ENCODE results near the gene GAD1.
A peak's percentile ranks its signal among the peaks of the same experiment; 100 is the strongest.

The GAD1 gene

DNA sequence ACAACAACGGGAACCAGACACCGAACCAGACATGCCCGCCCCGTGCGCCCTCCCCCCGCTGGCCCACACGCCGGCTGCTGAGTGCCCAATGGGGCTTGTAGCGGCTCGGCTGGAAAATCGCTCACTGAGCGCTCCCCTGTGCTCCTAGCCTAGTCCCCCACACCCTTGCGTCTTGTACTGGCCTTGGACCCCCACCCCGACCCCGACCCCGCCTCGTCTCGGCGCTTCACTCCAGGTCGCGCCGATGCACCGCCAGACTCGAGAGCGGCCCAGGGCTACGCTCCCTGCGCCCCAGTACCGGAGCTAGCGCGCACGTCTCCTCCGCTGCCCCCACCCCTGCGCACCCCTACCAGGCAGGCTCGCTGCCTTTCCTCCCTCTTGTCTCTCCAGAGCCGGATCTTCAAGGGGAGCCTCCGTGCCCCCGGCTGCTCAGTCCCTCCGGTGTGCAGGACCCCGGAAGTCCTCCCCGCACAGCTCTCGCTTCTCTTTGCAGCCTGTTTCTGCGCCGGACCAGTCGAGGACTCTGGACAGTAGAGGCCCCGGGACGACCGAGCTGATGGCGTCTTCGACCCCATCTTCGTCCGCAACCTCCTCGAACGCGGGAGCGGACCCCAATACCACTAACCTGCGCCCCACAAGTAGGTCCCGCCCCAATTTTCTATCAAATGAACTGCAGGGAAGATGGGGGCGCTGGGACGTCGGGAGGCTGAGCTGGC, 1.5 kb downstream of the GAD1 start:
- DNase-seq (ENCODE audit: low read depth, low spot score): peak; percentile 67

DNA sequence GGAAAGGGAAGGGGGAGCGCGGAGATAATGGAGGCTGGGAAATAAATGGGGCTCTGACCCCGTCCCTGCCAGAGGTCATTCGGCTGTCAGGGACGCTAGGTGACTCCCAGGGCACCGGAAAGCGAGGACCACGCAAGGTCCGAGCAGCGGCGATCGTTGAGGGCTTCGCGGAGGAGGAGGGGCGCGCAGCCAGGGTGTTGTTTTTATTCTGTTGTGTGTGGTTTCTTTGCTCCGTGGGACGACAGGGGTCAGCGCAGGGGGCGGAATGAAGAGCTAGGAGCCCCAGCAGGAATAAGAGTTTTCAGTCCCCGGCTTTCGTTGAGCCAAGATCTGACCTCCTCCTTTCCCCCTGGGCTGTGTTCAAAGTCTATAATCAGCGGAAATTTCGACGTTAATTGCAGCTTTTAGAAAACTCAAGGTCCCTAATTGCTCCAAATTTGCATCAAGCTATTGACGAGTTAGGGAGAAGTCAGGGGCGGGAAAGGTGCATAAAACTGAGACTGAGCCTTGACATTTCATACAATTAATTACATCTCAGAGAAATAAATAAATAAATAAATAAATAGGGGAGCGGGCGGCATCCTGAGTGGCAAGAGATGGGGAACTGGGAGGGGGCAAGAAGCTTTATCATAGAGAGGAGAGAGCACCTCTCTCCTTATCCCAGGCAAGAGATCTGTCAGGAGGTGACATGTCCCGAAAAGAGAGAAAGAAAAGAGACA, 2.2 kb downstream of the GAD1 start:
- DNase-seq (ENCODE audit: low read depth, low spot score): no peak

DNA sequence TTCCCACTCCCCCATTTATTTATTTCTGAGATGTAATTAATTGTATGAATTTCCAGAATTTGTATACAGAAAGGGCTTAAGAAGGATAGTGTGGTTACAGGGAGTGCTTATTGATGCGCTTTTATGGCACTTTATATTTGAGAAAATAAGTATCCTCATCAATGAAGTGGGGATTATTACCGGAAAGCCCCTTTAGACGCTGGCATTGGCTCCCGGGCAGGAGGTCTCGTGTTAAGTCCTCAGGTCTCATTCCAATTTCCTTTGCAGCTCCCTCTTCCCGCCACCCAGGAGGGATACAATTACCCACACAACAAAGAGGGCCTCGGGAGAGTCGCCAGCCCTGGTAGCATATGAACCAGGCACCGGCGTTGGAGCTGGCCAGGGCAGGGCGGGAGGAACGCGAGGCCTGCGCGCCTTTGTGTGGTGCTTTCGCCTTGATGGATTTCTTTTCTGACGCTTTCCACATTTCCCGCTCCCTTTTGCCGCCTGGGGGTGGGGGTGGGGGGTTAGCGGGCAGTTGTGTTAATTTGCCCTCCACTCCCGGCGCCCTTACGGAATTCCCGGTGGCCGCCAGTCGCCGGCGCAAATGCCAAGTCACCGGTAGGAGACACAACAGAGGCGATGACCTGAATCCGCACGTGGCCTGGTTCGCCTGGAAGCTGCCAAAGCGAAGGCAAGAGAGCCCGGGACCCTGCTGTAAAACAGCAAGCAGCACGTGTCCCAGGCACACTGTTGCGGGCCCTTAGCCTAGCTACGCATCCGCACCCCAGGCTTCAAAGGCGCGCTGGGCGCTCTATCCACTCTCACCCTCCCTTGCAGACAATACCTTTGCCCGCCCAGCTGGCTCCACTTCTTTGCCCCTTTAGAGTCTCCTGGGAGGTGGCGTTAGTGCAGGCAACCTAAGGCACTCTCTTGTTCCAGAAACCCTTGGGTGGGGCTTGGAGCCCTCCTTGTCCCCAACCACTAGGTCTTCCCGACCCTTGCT, 3.3 kb downstream of the GAD1 start:
- peak; percentile 31 for DNase-seq (ENCODE audit: low read depth, low spot score)

DNA sequence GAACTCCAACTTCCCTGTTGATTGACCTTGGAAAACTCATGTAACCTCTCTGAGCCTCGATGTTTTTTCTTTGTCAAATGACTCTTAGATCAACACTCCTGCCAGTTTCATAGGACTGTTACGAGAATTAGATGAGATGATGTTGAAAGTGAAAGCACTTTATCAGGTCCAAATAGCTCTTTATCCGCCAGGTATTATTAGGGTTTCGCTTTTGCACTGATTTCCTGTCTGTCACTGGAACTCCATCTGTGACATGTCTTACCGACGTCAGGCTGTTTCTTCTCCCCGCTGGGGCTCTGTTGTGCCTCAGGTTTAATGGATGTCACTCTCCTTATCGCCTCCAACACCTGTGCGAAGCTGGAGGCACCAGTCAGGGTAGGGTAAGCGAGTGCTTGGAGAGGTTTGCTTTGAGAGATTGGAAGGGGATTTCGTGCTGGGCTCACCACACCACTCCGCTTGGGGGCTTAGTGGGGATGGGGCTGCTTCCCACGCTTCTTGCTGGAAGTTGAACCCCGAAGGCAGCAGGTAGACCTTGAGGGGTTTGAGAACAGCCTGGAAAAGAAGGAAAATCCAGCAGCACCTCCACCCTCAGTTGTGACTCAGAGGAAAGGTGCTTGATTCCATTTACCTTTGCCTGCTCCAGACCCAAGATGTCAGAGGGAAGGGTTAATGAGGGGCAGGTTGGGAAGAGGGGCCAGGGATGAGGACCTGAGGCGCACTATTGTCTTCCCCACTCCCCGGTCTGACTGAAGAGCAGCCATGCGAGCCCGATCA, 4.3 kb downstream of the GAD1 start:
- DNase-seq (ENCODE audit: low read depth, low spot score): no peak

DNA sequence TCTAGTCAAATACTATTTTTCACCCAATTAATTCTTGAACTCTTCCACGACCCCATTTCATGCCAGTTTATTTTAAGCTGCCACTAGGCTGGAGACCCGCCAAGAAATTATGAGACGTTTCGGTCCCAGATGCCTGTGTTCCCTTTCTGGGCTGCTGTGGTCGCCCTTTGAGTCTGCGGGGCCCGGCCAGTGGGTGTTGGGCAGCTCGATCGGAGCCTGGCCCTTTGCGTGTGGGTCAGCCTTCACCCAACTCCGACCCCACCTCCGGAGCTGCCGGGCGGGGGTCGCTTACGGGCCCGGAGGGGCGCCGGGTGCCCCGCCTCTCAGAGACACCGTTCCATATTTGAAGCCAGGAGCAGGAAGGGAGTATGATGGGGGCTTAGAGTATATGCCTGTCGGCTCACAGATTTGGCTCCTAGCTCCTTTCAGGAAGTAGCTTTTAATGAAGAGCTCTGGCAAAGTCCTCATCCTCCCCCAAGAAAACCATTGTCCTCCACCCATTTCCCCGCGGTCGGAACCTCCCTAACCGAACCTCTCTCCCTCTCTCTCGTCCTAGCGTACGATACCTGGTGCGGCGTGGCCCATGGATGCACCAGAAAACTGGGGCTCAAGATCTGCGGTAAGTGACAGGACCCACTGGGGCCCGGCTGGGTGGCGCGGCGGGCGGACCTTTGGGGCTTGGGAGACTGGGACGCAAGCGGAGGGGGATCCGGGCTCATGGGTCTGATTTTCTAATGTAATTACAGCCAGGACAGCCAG, 5.0 kb downstream of the GAD1 start:
- DNase-seq (ENCODE audit: low read depth, low spot score): peak; percentile 18

DNA sequence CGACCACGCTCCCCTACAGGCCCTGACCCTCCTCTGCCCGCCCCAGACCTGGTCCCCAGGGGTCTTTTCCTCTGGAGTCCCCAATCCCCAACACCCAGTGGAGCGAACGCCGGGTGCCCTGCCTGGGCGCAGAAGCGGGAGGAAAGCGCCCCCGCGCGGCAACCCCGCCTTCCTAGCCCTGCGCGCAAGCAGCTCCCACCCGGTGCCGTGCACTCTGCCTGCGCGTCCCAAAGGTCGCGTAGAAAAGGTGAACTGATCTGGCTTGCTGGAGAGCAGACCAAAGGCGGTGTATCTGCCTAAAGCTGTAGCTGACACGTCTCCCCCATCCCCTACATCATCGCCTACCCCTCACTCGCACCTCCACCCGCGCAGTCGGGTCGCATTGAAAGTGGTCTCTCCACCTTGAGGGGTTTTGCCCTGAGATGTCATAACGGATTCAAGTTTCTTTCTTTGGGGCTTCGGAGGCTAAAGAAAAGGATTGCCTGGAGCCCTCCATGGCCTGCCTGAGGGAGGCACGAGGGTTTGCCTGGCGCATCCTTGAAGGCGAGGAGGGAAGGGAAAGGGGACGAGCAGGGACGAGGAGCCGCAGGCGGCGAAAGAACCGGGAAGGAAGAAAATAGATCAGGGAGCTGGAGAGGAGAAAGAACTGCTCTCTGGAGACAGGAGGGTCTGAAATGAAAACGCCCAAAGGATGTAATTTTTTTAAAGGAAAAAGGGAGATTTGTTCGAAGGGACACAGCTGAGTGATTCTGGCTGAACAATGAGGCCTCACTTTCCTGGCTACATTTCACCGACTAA, 5.8 kb downstream of the GAD1 start:
- DNase-seq (ENCODE audit: low read depth, low spot score): peak; percentile 40

DNA sequence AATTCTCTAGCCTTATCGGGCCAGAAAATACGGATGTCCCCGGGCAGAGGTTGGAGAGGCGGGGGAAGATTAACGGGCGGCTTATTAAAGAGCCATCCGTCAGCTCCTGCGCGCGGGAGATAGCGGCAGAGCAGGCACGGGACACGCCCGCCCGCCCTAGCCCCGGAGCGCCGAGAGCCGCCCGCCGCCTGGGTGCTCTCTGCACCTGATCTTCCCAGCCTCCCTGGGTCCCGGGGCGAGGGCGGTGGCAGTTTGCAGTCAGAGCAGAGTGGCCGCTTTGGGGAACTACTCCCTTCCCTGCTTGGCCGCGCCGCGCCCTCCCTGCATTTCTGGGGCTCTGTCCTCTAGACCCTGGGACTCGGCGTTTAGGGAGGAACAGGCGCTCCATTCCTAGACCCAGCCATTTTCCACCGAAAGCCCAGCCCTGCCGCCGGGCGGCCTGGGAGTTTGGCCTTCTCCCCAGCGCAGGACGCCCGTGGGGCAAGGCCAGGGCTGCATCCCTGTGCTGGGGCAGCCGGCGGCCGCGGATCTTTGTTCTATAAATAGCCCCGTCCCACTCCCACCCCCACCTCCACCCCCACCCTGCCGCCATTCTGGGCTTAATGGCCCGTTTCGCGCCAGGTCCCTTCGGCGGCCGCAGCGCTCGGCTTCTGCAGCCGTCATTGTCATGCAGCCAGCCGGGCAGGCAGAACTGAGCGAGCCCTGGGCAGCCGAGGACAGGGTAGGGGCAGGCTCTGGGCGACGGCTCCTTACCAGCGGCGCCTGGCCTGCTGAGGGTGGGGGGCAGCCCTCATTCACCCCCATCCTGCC, 6.6 kb downstream of the GAD1 start:
- no peak for DNase-seq (ENCODE audit: low read depth, low spot score)

DNA sequence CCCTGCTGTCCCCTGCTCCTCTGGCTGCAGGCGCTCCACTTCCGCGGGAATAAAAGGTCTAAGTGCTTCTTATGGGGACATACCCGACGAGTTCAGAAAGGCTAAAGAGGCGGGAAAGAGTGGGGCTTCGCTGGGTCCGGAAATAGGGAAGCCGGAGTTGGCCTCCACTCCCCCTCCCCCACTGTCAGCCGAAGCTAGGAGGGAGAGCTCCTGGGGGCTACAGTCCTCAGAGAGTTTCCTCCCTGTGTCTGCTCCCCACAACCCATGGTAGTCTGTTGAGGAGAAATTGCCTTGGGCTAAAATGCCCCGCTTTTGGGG, 7.2 kb downstream of the GAD1 start:
- no peak for DNase-seq (ENCODE audit: low read depth, low spot score)

DNA sequence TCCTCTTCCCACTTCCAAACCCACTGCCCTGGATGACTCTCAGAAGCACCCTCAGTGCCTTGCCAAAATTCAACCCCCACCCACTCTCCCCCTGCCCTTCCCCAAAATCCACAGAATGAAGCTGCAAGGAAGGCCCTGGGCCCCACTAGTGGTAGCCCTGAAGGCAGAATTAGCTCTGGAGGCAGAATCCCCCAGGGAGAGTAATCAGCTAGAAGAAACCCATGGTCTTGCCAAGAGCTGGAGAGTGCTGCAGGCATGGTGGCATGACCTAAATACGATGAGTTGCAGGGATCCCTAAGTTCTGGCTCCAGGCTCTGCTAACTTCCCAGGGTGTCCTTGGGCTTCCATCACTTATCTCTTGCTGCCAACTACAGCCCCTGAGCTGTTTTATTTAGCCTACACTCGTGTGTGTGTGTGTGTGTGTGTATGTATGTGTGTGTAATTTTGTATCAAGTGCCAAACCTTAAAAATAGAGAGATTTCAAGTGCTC, 7.9 kb downstream of the GAD1 start:
- no peak for DNase-seq (ENCODE audit: low read depth, low spot score)

DNA sequence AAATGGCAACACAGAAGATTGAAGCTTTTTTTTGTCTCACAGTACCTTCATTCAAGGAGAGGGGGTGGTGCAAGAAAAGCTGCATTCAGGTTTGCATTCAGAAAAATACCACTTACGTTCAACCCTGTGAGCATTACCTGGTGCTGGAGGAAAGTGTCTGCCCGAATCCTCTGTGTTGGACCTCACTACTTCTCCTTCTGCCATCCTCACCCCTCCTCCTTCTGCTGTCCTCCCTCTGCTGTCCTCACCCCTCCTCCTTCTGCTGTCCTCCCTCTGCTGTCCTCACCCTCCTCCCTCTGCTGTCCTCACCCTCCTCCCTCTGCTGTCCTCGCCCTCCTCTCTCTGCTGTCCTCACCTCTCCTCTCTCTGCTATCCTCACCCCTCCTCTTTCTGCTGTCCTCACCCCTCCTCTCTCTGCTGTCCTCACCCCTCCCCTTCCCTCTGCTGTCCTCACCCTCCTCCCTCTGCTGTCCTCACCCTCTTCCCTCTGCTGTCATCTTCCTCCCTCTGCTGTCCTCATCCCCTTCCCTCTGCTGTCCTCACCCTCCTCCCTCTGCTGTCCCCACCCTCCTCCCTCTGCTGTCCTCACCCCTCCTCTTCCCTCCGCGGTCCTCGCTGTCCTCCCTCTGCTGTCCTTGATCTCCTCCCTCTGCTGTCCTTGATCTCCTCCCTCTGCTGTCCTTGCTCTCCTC, 11.3 kb downstream of the GAD1 start:
- no peak for DNase-seq (ENCODE audit: low read depth, low spot score)

DNA sequence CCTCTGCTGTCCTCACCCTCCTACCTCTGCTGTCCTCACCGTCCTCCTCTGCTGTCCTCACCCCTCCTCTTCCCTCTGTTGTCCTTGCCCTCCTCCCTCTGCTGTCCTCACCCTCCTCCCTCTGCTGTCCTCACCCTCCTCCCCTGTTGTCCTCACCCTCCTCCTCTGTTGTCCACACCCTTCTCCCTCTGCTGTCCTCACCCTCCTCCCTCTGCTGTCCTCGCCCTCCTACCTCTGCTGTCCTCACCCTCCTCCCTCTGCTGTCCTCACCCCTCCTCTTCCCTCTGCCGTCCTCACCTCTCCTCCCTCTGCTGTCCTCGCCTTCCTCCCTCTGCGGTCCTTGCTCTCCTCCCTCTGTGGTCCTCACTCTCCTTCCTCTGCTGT, 11.8 kb downstream of the GAD1 start:
- no peak for DNase-seq (ENCODE audit: low read depth, low spot score)

DNA sequence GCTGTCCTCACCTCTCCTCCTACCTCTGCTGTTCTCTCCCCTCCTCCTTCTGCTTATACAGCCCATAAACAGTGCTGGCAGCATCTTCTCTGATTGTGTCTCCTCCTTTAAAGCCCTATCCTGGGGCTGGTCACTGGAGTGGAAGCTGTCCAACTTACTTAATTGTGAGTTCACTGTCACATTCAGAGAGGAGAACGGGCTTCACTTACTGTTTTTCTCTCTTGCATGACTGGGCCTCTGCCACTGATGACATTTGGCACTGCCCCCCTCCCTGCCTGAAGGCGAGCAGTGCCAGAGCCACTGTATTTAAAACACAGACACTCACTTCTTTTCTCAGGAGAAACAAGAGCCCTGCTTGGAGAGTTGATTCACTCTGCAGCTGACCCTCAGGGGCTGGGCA, 12.3 kb downstream of the GAD1 start:
- DNase-seq (ENCODE audit: low read depth, low spot score): no peak

DNA sequence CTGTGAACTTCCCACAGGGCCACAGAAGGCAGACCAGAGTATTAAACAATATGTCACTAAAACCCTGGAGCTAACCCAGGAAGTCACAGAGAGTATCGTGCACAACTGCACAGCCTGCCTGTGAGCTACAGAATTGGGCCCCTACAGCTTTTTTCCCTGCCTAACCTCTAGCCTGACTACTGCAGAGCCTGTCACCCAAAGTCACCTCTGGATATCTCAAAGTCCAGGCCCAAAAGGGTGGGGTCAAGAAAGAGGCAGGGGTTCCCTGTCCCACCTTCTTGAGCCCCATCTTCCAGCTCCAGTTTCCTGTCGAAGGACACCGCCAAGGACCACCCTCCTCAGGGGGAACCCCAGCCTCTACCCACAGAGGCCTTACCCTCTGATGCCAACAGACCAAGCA, 13.5 kb downstream of the GAD1 start:
- DNase-seq (ENCODE audit: low read depth, low spot score): no peak

DNA sequence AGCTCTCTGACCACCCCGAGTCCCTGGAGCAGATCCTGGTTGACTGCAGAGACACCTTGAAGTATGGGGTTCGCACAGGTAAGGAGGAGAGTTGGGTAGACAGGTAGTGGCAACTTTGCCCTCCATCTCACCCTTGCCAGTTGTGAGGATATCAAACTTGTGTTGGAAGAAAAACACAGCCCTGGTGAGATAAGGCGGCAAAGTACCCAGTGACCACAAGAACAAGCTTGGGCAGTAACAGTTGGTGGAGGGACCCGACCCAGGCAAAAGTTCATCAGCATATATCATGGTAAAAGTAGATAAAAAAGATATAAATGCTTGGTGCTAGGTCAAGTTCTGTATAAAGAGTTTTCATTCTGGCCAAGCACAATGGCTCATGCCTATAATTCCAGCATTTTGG, 14.4 kb downstream of the GAD1 start:
- DNase-seq (ENCODE audit: low read depth, low spot score): no peak

DNA sequence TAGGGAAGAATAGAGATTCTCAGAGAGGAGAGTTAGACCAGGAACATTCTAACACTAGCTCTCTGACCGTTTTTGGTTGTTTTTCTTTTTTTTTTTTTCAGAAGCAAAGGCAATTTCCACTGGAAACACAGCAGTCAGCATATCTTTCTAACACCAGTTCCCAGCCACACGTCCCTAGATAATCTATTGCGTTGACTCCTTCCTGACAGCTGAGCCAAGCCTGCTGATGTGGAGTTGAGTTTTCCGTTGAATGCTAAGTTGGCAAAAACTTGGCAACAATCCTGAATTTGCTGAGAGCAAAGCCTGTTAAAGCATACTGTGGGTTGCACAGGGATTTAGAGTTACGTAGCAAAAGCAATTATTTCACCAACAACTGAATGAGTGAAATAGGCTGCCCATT, 19.3 kb downstream of the GAD1 start:
- DNase-seq (ENCODE audit: low read depth, low spot score): peak; percentile 53

DNA sequence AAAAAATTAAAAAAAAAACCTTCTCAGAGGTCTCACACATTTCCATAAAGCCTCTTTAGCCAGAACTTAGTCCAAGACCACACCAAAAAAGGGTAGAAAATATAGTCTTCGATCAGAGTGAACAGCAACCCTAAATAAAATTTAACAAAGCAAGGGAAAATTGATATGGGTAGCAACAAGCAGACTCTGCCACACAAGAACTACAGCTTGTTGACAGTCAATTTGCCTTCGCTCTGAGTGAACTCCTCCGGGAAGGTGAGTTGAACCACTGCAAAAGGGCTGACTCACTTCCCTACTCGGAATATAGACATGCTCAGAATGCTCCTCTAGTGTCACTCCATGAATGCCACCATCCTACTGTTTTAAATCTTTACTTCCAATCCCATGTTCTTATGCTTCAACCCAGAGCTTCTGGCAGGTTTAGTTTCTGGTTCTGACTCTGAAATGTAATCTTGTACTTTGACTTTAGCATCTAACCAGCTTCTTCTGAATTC, 24.1 kb downstream of the GAD1 start:
- no peak for DNase-seq (ENCODE audit: low read depth, low spot score)

DNA sequence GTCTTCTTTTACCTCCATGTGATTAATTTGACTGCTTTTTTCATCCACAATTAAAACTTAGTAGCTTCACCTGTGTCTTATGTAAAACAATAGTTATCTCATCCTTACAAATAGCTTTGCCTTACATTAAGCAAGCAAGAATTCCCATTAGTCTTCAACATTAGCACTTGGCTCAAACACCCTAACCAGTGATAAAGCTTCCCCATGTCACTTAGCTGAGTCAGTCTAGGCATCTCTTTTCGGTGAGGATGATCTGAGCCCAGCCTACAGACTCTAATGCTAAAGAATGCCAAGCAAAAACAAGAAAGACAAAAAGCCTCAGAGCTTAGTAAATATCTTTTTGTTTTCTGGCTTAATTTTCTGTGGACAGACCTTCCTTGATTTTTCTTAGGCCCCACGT, 26.1 kb downstream of the GAD1 start:
- peak; percentile 43 for DNase-seq (ENCODE audit: low read depth, low spot score)

DNA sequence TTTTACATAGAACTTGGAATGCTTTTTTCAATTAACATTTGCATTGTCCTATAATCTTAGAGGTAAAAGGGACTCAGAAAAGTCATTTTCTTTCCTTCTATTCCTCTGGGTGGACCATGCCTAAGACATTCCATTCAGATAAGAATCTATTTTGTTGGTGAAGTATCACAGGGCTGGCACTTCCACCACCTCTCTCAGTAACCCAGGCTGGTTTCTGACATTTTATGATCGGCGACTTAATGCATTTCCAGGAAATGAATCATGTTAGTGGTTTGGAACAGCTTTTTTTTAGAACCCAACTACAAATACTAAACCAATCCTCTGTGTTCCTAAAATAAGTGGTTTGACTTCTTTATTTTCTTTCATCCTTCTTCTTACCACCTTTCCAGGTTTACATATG, 27.0 kb downstream of the GAD1 start:
- DNase-seq (ENCODE audit: low read depth, low spot score): peak; percentile 75

Data from astrocyte of the hippocampus (primary cell).